ENCODE results near the gene VOPP1.

VOPP1 gene

DNA sequence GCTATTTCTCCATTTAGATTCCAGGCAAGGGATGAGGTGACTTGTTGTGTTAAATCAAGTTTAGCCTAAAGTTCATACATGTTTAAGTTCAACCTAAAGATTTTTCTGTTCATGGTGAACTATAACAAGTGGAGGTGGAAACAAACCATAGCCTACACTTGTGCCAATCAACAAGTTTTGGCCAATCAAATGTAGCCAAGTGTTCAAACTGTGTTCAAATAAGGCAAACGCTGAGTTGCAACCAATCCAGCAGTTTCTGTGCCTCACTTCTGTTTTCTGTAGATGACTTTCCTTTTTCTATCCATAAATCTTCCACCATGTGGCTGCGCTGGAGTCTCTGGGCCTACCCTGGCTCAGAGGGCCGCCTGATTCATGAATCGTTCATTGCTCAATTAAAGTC, 4.5 kb upstream of the VOPP1 start:
- no peak for DNase-seq

DNA sequence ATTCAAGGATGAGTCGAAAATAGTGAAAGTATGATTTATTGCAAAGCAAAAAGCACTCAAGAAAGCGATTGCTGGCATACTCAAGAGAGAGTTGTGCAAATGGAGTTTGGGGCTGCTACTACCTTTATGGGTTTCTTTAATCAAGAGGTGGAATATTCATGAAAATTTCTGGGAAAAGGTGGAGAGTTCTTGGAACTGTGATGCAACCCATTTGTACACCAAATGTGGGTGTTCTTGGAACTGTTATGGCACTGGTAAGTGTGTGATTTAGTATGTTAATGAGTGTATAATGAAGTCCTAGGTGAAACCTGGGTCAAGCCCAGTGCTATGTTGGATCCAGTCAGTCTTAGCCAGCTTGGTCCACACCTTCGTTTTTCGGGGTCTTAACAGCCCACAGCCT, 3.4 kb upstream of the VOPP1 start:
- DNase-seq = no peak

DNA sequence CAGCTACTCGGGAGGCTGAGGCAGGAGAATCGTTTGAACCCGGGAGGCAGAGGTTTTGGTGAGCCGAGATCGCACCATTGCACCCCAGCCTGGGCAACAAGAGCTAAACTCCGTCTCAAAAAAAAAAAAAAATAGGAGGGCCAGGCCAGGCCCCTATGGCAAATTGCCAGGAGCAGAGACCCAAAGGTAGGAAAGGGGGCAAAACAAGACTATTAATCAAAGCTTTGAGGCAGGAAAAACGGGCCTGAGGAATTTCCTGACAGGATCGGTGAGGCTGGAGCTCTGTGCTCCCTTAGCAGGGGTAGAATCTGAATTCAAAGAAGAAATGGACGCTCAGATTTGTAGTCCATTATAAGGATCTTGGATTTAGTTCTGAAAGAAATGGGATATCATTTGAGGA, 2.8 kb upstream of the VOPP1 start:
- no peak for DNase-seq

DNA sequence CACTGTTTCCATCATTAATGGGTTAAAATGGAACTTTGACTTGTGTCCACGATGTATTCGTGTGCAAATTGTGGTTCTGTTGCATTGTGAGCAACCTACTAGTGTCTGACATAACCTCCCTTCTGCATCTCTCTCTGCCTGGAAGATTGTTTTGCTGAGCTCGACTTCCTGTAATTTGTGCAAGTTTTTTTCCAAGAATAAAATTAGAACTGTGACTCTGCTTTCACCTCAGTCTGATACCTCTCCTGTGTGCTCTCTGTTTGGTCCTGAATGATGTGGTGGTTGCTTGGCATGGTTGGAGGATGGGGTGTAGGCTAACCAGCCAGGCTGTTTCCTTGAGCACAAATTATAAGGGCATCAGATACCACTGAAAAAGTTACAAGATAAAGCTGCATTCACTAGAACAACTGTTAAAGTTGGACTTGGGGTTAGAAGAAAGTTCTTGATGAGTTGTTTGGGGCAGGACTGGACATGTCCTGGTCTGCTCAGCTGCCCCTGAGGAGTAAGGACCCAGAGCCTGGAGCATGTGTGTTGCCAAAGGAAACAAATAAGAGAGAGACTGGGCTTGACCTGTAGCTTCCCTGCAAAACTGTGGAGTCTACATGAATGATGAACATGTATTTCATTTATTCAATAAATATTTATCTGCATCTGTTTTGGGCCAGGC, 1.9 kb upstream of the VOPP1 start:
- no peak for DNase-seq

DNA sequence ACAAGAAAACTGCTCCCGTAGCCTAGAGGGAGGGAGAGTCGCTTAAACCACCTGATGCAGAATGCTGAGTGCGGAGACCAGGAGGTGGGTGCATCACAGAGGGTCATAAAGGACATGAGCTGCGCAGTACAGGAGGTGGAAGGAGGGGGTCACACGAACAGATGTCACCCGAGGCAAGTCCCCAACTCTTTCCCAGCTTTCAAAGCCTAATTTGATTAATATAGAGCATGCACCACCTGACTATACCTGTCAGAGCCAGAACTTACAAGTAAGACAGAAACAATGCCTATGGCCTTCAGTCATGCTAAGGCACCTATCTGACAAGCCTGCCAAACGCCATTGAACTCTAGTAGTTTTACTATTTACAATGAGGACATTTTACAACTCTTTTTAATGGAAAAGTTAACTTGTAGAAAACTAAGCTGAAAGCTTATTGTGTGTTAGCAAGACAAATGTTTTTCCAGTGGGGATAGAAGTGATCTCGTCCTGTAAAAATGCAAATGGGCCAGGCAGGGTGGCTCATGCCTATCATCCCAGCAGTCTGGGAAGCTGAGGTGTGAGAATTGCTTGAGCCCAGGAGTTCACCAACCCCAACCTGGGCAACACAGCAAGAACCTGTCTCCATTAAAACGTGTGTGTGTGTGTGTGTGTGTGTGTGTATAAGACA, 1.1 kb upstream of the VOPP1 start:
- DNase-seq = no peak

DNA sequence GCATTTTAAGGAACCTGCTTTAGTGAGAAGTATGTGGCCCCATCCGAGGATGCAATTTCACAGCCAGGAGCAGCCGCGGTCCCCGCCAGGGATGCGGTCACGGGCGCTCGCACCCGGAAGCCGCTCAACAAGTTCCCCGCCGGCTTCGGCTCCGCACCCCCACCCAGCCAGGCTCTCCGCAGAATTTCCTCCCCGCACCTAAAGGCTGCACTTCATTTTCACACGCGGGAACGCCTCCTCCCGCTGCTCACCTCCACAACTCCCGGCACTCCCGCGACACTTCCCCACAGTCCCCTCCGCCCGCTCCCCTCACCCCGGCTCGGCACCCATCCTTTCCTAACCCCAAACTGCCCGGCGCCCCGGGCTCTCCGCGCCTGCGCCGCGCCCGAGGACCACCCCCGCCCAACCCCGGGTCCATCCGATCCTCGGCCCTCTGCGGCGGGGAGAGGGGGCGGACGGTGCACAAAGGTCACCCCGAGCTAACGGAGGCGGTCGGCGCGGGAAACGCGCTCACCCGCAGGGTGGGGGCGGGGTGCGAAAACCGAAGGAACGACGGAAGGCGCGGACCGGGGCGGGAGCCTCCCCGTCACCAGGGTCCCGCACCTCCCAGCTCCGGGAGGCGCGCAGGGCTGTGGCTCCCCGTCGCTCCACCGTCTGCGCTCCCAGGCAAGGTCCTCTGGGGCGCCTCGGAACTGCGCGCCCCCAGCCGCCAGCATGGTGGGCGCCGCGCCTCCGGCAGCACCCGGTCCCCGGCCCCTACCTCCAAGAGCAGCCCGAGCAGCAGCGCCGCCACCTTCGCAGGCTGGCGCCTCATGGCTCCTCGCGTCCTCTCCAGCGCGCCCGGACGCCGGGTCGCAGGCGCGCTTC, 558 bp downstream of the VOPP1 start:
- no peak for DNase-seq

DNA sequence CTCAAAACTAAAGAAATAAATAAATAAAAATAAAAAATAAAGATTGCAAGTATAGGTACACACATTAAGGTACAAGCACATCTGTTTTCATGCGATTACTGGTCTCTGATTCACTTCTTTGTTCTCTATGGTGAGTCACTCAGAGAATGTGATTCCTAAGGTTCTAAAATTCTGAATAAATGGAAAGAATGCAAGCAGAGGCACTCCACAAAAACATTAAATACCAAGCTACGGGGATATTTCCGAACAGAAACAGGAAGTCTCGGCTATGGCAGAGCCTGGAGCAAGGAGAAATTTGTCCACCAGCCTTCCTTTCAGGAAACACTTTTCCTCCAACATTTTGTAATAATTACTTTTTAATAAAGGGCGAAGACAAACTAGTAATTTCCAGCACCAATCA, 1.4 kb downstream of the VOPP1 start:
- no peak for DNase-seq

DNA sequence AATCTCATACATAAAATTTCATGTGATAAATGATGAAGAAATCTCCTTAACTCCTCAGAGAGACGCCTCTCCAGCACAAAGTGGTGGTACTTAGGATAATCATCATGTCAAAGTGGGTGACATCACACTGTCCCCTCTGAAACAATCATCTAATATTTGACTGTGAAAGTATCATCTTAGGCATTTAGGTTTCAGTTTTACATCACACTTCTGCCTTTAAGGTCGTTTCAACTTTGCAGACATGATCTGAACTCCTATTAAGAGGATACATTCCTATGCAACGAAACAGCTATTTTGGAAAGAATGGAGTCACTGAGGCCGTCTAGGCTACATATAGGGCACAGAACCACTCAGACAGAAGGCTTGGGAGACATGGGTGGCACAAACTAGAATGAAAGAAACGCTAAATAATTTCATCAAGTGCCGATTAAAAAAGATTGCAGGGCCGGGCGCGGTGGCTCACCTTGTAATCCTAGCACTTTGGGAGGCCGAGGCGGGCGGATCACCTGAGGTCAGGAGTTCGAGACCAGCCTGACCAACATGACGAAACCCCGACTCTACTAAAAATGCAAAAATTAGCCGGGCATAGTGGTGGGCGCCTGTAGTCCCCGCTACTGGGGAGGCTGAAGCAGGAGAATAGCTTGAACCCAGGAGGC, 2.0 kb downstream of the VOPP1 start:
- DNase-seq = no peak

DNA sequence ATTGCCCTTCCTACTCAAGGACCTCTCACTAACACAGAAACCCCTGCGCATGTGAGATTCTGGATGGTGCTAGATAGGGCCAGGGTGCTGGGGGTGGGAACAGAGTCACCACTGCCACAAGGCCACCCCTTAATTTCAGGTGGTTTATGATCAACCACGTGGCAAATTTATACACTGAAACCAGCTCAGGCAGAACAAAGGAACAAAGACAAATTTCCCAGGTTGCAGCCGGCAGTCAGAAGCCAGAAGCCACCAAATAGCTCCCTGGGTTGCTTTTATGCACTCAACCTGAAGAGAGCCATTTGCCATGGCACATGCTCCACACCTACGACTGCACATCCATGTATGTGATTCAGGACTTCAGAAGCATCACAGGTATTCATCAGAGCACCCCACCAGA, 2.5 kb downstream of the VOPP1 start:
- no peak for DNase-seq

DNA sequence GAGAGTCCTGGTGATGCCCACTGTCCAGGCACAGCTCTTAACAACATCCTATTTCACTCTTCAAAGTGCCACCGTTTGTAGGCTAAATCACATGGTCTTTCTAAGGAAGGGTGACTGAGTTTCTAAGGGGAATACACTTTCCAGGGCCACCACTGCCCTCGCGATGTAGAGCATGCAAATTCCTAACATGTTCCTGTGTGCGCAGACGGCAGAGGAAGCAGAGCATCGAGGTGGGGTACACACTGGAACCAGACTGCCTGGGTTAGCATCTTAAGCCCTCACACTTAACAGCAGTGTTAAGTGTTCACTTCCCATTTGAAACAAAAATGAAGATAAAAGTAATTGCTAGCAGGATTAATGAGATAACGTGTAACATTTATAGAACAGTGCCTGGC, 3.0 kb downstream of the VOPP1 start:
- DNase-seq = no peak

DNA sequence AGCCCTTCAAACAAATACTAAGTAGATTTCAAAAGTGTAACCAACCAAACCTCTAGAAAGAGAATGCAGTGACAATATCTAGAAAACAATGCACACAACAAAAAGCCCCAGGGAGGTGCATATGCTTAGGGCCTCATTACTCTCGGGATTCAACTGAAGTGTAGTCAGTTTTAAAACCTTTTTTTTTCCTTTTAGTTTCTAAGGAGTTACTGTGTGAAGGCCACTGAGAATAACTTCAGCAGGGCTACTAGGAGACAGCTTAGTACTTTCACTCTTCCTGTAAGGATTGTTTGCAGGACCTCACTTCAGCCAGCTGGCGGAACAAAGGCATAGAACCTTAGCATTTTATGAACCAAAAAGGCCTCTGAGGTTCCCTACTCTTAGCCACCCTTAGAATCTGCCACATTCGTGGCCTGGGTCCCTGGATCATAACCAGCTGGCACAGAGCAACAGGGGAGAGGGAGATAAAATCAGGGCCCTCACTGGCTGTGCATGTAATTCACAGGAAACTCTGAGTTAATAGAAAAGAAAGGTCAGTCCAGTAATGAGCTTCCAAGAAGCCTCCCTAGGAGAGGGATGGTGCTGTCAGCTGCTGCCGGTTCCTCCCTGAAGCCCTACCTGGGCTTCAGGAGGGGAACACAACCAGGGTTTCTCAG, 3.6 kb downstream of the VOPP1 start:
- no peak for DNase-seq

DNA sequence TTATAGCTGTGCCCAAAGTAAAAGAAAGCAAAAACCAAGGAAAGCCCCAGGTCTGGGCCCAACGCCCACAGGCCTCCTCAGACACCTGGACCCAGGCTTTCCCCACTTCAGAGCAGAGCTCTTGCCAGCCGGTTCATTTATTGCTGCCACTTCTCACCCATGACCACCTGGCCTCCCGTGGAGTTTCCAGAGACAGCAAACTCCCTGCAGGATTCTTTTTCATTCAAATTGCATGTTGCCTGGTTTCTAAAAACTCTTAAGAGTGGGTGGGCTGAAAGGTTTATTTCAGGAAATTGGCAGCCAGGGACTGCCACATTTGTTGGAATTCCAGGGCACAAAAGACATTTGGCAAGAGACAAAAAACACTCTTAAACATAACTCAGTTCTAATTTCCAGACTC, 4.7 kb downstream of the VOPP1 start:
- no peak for DNase-seq

DNA sequence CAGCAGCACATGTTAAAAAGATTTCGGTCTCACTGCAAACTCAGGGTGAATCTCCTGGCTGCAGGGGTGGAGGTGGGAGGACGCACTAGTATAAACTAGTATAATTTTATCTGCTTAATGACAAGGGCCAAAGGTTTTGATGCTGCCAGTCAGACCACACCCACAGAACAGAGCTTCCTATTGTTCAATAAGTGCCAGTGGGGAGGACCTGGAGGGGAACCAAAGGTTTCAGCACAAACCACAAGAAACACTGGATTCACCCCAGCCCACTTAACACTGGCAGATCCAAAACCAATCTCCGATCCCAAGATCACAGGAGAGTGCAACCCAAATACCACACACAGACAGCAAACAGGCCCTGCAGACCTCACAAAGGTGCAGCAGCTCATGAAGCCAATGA, 6.6 kb downstream of the VOPP1 start:
- DNase-seq = no peak

DNA sequence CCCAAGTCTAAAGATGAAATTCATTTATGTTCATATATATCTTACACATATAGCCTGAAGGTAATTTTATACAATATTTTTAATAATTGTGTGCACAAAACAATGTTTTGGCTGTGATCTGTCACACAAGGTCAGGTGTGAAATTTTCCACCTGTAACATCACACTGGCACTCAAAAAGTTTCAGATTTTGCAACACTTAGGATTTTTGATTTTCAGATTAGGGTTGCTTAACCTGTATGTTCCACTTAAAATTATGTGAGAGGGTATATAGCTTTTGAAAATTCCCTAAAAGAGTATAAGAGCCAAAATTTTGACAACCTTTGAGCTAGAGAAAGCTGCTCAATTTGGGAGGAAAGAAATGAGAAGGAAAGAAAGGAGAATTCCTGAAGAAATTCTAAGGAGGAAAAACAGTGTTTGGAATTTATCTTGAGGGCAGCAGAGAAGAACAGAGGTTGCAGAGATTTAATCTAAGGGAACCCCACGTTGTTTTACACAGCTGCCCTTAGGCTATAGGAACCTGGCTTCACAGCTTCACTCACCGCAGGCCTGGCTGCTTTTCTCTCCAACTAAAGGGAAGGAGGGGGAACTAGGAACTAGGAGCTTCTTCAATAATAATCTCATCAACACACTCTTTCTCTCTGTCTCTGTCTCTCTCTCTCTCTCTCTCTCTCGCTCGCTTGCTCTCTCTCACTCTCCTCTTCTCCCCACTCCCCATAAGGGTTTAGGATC, 8.5 kb downstream of the VOPP1 start:
- no peak for DNase-seq

DNA sequence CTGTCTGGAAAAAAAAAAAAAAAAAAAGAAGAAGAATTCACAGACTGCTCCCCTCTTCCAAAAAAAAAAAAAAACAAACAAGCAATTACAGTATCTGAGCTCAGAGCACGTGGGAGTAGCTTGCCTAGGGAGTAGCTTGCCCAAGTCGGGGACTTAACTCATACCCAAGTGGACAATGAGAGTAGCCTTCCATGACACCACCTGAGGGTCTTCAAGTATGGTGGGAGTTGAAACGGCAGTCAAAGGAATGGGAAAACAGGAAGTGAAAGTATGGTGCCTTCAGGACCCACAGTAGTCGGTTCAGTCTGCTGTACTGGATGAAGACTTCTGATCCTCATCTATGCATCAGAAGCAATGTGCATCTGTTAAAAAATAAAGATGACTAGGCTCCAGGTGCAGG, 10.6 kb downstream of the VOPP1 start:
- DNase-seq = no peak

DNA sequence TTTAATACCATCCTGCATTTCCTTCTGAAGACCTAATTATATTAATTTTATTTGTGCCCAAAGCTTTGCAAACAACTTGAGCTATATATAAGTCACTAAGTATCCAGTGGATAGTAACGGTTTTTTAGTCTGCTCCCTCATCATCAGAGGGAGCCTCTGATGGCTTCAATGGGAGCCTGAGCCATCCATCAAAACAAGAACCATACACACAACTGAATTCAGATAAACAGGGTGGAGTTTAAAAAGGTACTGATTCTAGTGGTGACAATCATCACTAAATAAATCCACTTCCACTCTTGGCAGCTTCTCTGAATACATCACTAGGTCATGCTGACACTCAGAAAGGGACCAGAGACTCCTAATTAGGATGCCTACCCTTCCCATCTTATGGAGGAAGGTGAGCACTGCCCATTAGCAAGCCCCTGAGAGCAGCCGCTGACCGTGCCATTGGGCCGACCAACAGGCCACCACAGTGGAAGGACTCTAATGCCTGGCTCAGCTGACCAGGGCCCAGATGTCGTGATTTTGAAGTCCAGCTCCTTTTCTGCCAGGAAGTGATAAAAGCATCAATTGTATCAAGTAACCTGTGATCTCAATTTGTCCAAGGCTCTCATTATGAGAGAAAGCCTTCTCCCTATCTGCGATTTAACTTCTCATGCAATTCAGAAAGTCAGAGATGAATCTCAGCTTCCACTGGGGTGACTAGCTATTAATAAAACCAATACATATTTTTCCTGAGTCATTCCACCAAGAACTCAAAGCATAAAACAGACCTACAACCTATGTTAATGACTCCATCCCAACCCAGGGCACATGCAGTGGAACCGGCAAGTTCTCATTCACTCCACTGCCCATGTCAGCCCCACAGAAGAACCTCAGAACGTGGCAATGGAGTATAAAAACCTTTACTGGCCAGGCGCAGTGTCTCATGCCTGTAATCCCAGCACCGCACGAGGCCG, 13.1 kb downstream of the VOPP1 start:
- DNase-seq = no peak

DNA sequence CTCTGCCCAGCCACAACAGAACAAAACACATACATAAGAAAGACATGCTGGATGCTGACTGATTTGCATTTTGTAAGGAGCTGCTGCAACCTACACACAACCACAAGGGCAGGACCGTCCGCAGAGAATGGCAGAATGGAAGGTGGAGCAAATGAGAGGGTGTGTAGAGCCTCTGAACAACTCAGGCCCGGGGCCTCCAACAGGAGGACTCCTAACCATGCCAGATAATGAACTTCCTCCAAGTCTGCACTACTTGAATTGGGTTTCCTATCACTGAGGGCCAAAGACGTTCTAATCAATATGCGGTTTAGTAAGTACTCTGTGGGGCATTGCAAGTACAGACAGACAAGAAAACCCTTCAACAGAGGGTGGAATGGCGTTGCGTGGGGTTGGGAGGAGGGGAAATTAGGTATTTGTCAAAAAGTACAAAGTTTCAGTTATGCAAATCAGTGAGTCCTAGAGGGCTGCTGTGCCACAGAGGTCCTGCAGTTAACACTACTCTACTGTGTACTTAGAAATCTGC, 14.6 kb downstream of the VOPP1 start:
- DNase-seq = no peak

DNA sequence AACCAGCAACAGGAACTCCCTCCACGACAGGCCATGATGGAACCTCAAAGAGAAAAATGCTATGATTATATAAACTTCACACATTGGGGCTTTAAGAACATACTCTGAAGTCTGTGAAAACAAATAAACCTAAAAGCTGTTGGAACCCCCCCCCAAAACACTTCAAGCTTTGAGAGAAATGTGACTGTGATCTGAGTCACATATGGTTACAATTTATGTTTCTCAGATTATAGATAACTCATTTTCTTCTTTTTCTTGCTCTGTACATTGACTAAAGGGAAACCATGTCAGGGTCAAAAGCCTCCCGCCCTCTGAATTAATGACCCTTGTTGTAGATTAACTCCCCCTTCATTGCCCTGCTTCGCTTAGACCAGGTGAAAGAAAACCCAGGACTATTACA, 15.8 kb downstream of the VOPP1 start:
- DNase-seq = no peak

DNA sequence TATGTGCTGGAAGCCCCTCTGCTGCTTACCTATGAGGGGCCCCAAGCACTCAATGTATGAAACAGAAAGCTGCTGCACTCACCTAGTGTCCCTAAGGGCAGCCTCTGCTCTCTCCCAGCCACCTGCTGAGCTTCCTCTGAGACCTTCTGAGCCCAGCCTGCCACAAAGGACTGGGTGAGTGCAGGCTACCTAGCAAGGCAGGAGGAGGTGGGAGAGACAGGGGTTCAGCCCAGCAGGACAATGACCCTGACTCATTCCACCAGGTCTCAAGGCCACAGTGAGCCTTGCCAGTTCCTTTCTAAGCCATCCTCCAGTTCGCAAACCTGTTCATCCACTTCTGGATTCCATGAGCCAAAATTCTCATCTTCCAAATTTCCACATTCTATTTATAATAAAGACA, 16.3 kb downstream of the VOPP1 start:
- no peak for DNase-seq

DNA sequence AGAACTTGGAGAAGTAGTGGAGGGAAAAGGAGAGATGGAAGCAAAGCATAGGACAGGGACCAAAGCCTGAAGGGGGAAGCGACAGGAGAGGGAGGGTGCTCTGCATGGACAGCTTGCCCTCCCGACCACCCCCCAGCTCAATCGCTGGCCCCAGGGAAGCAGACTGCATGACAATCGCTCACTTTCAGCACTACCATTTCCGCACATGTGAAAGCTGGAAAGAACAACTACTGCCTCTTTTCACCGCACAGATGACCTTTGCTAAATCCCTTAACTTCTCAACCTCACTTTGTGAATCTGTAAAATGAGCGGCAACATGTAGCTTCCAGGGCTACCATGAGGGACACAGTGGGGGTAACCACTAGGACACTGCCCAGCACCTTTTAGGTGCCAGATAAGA, 17.1 kb downstream of the VOPP1 start:
- no peak for DNase-seq

DNA sequence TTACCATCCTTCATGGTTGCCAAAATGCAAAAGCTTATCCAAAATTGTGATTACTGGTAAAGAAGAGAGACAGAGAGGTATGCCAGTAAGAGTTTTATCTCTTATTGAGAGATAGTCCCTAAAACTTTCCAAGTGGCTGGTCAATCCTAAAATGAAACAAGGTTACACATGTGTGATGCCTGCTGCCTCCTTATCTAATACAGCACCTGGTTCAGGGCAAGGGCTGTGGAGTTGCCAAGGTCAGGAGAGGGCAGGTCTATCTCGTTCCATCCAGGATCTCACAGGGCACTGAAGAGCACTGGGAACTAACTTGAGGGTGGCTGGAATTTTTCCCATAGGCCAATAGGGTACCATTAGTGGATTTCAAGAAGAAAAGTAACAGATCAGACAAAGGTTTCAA, 18.3 kb downstream of the VOPP1 start:
- no peak for DNase-seq
